ENCODE results near the gene SH3BP4.

DNA sequence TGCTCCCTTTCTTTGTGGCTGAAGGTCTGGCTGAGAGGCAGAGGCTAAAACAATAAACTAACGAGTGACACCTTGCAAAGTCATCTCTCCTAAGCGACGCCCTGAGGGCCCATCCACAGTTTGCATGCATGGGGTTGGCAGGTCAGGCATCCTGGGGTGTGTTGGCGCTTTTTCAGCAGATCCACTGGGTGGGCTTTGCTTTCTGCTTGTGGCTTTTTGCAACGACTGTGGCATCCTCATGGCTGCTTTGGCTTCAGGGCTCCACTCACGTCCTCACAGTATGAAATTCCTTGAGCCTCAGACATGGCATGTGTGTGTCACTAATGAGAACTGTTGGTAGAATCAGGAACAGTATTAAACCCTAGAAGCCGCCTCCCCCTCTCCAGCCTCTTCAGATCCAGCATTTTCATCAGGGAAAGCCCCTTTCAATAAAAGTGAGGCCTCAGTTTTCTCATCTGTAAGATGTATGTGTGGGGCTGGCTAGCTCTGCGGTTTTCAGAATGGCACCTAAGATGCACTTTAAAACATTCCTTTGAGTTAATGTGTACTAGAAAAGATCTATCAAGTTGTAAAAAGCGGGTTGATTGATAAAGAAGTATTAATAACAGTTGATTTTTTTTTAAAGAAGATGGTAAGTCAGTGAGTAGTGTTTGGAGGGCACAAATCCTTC, 72.5 kb downstream of the SH3BP4 start:
- TF ChIP-seq POLR2A (IDR thresholded peaks at IDR 0.05): no peak
- TF ChIP-seq, protein P1, sequence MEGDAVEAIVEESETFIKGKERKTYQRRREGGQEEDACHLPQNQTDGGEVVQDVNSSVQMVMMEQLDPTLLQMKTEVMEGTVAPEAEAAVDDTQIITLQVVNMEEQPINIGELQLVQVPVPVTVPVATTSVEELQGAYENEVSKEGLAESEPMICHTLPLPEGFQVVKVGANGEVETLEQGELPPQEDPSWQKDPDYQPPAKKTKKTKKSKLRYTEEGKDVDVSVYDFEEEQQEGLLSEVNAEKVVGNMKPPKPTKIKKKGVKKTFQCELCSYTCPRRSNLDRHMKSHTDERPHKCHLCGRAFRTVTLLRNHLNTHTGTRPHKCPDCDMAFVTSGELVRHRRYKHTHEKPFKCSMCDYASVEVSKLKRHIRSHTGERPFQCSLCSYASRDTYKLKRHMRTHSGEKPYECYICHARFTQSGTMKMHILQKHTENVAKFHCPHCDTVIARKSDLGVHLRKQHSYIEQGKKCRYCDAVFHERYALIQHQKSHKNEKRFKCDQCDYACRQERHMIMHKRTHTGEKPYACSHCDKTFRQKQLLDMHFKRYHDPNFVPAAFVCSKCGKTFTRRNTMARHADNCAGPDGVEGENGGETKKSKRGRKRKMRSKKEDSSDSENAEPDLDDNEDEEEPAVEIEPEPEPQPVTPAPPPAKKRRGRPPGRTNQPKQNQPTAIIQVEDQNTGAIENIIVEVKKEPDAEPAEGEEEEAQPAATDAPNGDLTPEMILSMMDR (IDR thresholded peaks at IDR 0.05): no peak

Measured in vagina (tissue), 2 donors.